WERI-Rb-1 (cell line): Measurements from ENCODE around the gene ZNF3.

Experiments
- DNase-seq: peaks from one replicate; pipeline ENCODE4 v3.0.0-alpha.2; 2020
- H3K27ac ChIP-seq: fragments of 250-450 bp; sonication (Bioruptor Pico); 2 replicates; pipeline ENCODE4 v1.5.1; 2020; ENCODE audit warnings: mild to moderate bottlenecking, moderate library complexity
- H3K27me3 ChIP-seq: fragments of 250-450 bp; sonication (Bioruptor Pico); 2 replicates; pipeline ENCODE4 v1.5.1; 2021; ENCODE audit warnings: mild to moderate bottlenecking, low read depth, moderate library complexity; ENCODE audit not compliant: insufficient read depth, severe bottlenecking
- H3K36me3 ChIP-seq: fragments of 250-450 bp; sonication (Bioruptor Pico); 2 replicates; pipeline ENCODE4 v1.5.1; 2020; ENCODE audit warnings: mild to moderate bottlenecking, moderate library complexity
- H3K4me3 ChIP-seq: 2 replicates; pipeline ENCODE4 v1.5.1; 2011; ENCODE audit warnings: low read depth, mild to moderate bottlenecking, control low read depth, low read length
- H3K9me3 ChIP-seq: fragments of 250-450 bp; sonication (Bioruptor Pico); 2 replicates; pipeline ENCODE4 v1.5.1; 2021; ENCODE audit warnings: mild to moderate bottlenecking, moderate library complexity; ENCODE audit not compliant: severe bottlenecking
- CTCF ChIP-seq: IDR thresholded peaks from 2 replicates; pipeline ENCODE4 v1.5.1; 2011; ENCODE audit warnings: low read depth, mild to moderate bottlenecking, control low read depth, inconsistent platforms, low read length

ZNF3 gene

GRCh38 chr7:100033526-100033925 is 48.0 kb downstream of the ZNF3 start:
- H3K27ac ChIP-seq: no peak overlapping the region
- DNase-seq: no peak
- H3K4me3 ChIP-seq: no peak overlapping the region
- H3K36me3 ChIP-seq: peaks cover 66% of the 10 kb centered on the region
- no peaks in the 10 kb centered on the region for H3K27me3 ChIP-seq
- TF ChIP-seq CTCF: no peak
- no peaks in the 10 kb centered on the region for H3K9me3 ChIP-seq

- no peak for TF ChIP-seq CTCF
- Histone ChIP-seq H3K9me3 (no peaks in the 10 kb centered on the region), H3K36me3 (peaks cover 58% of the 10 kb centered on the region), H3K4me3 (no peak overlapping the region), H3K27me3 (no peaks in the 10 kb centered on the region), H3K27ac (no peak overlapping the region)
- no peak for DNase-seq
Measured at GRCh38 chr7:100029596-100029995, 51.9 kb downstream of the ZNF3 start.

GRCh38 chr7:100027197-100027596 is 54.3 kb downstream of the ZNF3 start:
- Histone ChIP-seq H3K9me3 (no peaks in the 10 kb centered on the region), H3K4me3 (no peak overlapping the region), H3K27ac (no peak overlapping the region), H3K27me3 (no peaks in the 10 kb centered on the region), H3K36me3 (peaks cover 56% of the 10 kb centered on the region)
- DNase-seq: no peak
- TF ChIP-seq CTCF: no peak

- H3K27ac ChIP-seq: no peak overlapping the region
- H3K4me3 ChIP-seq: no peak overlapping the region
- TF ChIP-seq CTCF: no peak
- peaks cover 49% of the 10 kb centered on the region for H3K36me3 ChIP-seq
- no peaks in the 10 kb centered on the region for H3K27me3 ChIP-seq
- no peak for DNase-seq
- no peaks in the 10 kb centered on the region for H3K9me3 ChIP-seq
Measured at GRCh38 chr7:100024020-100024619, 57.4 kb downstream of the ZNF3 start.

- H3K27me3 ChIP-seq: no peaks in the 10 kb centered on the region
- TF ChIP-seq CTCF: no peak
- H3K9me3 ChIP-seq: no peaks in the 10 kb centered on the region
- H3K36me3 ChIP-seq: peaks cover 49% of the 10 kb centered on the region
- H3K4me3 ChIP-seq: no peak overlapping the region
- no peak for DNase-seq
- H3K27ac ChIP-seq: no peak overlapping the region
Measured at GRCh38 chr7:100023526-100023925, 58.0 kb downstream of the ZNF3 start.

GRCh38 chr7:100022621-100023020 is 58.9 kb downstream of the ZNF3 start:
- peaks cover 45% of the 10 kb centered on the region for H3K36me3 ChIP-seq
- H3K4me3 ChIP-seq: no peak overlapping the region
- no peak overlapping the region for H3K27ac ChIP-seq
- no peaks in the 10 kb centered on the region for H3K9me3 ChIP-seq
- DNase-seq: no peak
- no peaks in the 10 kb centered on the region for H3K27me3 ChIP-seq
- TF ChIP-seq CTCF: no peak
